WI38 (cell line): Measurements from ENCODE around the gene LEUTX.
"Not testable (repeated sequence)": the region's sequence is repeated elsewhere in the genome, so short reads cannot be mapped to it uniquely, and the experiment has no call there.

Experiments used
- H3K4me3 ChIP-seq: 2 replicates; pipeline ENCODE4 v1.5.1; 2011; ENCODE audit warnings: low read depth, mild to moderate bottlenecking, control low read depth, low read length
- TF ChIP-seq, protein P1 (sequence below): IDR thresholded peaks from 2 replicates; pipeline ENCODE4 v1.5.1; 2012; ENCODE audit warnings: low read depth, mild to moderate bottlenecking, control low read depth, low read length

LEUTX gene

DNA sequence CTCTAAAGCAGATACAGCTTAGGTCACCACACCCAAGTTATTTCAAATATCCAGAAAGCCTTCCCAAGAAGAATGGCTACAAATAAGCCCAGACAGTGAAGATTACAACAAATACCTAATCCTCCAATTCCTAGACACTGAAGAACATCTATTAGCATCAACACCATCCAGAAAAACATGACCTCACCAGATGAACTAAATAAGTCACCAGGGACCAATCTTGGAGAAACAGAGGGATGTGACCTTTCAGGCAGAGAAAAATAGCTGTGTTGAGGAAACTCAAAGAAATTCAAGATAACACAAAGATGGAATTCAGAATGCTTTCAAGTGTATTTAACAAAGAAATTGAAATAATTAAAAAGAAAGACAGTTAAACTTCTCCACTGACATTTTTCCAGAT, 25.9 kb upstream of the LEUTX start:
- no peak overlapping the region for H3K4me3 ChIP-seq
- TF ChIP-seq, protein P1, sequence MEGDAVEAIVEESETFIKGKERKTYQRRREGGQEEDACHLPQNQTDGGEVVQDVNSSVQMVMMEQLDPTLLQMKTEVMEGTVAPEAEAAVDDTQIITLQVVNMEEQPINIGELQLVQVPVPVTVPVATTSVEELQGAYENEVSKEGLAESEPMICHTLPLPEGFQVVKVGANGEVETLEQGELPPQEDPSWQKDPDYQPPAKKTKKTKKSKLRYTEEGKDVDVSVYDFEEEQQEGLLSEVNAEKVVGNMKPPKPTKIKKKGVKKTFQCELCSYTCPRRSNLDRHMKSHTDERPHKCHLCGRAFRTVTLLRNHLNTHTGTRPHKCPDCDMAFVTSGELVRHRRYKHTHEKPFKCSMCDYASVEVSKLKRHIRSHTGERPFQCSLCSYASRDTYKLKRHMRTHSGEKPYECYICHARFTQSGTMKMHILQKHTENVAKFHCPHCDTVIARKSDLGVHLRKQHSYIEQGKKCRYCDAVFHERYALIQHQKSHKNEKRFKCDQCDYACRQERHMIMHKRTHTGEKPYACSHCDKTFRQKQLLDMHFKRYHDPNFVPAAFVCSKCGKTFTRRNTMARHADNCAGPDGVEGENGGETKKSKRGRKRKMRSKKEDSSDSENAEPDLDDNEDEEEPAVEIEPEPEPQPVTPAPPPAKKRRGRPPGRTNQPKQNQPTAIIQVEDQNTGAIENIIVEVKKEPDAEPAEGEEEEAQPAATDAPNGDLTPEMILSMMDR: no peak

DNA sequence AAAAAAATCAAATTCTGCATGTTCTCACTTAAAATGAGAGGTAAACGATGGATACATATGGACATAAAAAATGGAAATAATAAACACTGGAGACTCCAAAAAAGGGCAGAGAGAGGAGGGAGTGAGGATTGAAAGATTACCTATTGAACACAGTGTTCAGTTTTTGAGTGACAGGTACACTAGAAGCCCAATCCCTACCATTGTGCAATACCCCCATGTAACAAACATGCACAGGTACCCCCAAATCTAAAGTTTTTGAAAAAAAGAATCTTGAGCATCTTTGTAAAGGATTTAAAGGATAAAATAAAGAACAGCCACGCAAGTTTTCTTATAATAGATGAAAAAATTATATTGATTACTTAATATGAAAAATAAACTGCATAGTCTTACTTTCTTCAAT, 24.1 kb upstream of the LEUTX start:
- TF ChIP-seq, protein P1: no peak
- H3K4me3 ChIP-seq: no peak overlapping the region

DNA sequence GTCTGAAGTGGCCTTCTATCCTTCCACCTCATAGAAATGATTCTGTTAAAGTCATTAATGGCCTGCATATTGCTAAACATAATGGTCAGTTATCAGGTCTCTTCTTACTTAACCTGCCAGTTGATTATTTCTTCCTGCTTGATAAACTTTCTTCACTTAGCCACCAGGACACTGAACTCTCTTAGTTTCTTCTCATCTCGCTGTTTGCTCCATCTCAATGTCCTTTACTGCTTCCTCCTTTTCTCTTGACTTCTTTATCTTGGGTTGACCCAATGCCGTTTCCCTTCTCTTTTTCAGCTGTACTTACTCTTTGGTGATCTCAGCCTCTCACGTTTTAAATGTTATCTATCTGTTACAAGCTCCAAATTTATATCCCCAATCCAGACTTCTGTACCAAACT, 23.7 kb upstream of the LEUTX start:
- TF ChIP-seq, protein P1: no peak

DNA sequence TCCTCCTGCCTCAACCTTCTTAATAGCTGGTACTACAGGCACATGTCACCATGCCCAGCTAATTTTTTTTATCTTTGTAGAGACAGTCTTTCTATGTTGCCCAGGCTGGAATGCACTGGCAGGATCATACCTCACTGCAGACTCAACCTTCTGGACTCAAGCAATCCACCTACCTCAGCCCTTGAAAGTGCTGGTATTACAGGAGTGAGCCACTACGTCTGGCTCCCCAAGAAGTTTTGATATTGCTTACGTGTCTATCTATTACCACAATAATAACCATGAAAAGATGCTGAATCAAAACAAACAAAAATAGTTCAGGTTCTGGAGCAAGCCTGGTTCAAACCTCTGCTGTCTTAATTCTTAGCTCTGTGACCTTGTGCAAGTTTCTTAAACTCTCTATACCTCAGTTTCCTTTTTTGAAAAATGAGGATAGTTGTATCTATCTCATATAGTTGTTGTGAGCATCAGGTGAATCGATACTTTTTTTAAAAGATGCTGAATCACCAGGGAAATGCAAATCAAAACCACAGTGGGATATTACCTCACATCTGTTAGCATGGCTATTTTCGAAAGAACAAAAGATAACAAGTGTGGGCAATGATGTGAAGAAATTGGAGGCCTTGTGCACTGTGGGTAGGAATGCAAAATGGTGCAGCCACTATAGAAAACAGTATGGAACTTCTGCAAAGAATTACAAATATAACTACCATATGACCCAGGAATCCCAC, 19.0 kb upstream of the LEUTX start:
- H3K4me3 ChIP-seq: no peak overlapping the region
- TF ChIP-seq, protein P1: no peak

More for the DNA sequence above, 23.7 kb upstream of the LEUTX start:
- no peak overlapping the region for H3K4me3 ChIP-seq

DNA sequence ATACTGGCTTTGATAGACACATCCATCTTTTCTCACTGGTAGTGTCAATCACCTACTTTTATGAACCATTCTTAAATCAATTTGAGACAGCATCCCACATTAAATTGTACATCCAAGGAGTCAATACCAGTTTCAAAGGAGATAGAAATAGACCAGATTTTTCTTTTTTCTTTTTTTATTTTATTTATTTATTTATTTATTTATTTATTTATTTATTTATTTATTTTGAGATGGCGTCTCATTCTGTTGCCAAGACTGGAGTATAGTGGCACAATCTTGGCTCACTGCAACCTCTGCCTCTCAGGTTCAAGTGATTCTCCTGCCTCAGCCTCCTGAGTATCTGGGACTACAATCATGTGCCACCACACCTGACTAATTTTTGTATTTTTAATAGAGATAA, 16.8 kb upstream of the LEUTX start:
- H3K4me3 ChIP-seq: not testable (repeated sequence)

DNA sequence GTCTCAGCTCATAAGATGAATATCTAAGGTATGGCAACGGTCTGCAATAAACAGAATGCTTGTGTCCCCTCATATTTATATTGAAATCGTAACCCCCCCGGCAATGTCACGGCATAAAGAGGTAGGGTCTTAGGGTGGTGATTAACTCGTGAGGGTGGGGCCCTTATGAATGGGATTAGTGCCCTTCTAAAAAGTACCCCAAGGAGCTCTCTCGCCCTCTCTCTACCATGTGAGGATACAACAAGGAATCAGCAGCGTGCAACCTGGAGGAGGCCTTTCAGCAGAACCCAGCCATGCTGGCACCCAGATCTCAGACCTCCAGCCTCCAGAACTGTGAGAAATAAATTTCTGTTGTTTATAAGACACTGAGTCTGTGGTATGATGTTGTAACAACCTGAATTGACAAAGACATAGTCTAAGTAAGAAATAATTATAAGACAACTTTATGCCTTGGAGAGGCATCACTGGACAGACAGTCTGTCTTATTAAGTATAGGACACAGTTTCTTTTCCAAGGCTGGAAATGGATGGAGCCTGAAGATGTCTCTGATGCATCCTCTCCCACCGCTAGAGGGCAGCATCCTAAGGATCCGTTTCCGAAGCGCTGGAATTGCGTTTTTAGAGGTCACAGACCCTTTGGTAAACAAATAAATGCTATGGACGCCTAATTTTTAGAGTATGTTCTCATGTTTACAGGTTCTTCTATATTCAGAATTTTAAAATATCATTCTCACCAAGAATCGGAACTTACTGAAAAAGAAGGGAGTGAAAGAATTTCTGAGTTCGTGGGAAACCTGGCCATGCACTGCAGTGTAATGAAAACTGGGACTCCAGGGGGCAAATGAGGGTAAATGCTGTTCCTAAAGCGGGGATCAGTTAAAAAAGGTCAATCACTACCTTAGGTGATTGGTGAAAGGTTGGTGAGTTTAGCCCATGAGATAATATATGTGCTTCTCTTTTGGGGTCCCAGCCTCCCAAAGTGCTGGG, 13.3 kb upstream of the LEUTX start:
- TF ChIP-seq, protein P1: peak; percentile 89
- H3K4me3 ChIP-seq: no peak overlapping the region

DNA sequence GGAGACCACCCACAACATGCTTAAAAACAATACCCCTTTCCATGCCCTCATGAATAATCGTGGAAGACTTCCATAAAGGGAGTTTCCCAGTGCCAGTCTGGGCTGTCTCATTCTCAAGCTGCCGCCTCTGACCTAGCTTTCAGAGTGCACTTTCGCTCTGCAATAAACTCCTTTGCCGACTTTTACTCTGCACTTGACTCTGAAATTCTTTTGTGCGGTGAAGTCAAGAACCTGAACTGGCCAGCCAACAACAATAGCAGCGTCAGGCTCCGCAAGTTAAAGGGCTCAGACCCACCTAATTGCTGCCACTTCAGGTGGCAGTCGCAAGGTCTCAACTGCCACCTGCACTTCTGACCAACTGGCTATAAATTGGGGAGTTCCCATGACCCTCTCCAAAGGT, 10.3 kb upstream of the LEUTX start:
- no peak overlapping the region for H3K4me3 ChIP-seq
- TF ChIP-seq, protein P1: no peak
